ENCODE results near the gene TTLL13. TPM values are rescaled to one million over a fixed set of nuclear protein-coding genes. Genes with fewer than 3 reads are reported as not detected.

Gene TTLL13
- total RNA-seq, 1 experiment from 2014 or later: 1.0 TPM

GRCh38 chr15:90213818-90214204 lies 35.5 kb upstream of the TTLL13 start:
- DNase-seq (ENCODE audit: low read depth, low spot score): no peak
- RAD21 ChIA-PET (ENCODE audit: low non-redundant PET in 1 of 2, low total read pairs in 2 of 2, uncharacterized antibody in 2 of 2, unreplicated experiment in 2 of 2): interaction anchor here in 1 of 2 experiments (1.2 to 1.5 kb wide), 2 partner anchors 36 to 48 kb away, joined by 3 to 5 read pairs; partner anchors contain the start of gene TTLL13
- Histone ChIP-seq H3K9ac (ENCODE audit: low read length) (peak overlapping the region; percentile 74), H3K27me3 (ENCODE audit: insufficient read depth, low read length) (no peaks in the 10 kb centered on the region), H3K9me3 (ENCODE audit: control insufficient read depth in 1 of 2, insufficient read depth in 1 of 2, low read depth in 1 of 2, low read length in 2 of 2) (no peaks in the 10 kb centered on the region), H3K4me2 (ENCODE audit: low read length) (peak overlapping the region; percentile 85), H2AFZ (ENCODE audit: low read depth, low read length, poor library complexity, severe bottlenecking) (no peak overlapping the region), H3K4me3 (replicated peaks in 1 of 2; ENCODE audit: low read depth in 1 of 2, low read length in 2 of 2) (peak overlapping the region in 1 of 2 experiments; percentile 52; a peak in 1 of 4 replicates), H3K79me2 (ENCODE audit: insufficient read depth, low read length) (peaks cover 75% of the 10 kb centered on the region), H3K9me2 (ENCODE audit: insufficient read depth) (no peaks in the 10 kb centered on the region), H3K36me3 (ENCODE audit: control insufficient read depth in 1 of 2, insufficient read depth in 2 of 2, low read length in 2 of 2) (peaks cover 0 to 11% of the 10 kb centered on the region in 2 experiments; a peak in 1 of 4 replicates), H3K27ac (ENCODE audit: low read depth, low read length) (peak overlapping the region; percentile 99), H4K20me1 (ENCODE audit: insufficient read depth) (no peaks in the 10 kb centered on the region), H3K4me1 (ENCODE audit: control insufficient read depth in 1 of 2, insufficient read depth in 2 of 2, low read length in 2 of 2) (peaks cover 55 to 67% of the 10 kb centered on the region in 2 experiments)
- TF ChIP-seq, protein P1, sequence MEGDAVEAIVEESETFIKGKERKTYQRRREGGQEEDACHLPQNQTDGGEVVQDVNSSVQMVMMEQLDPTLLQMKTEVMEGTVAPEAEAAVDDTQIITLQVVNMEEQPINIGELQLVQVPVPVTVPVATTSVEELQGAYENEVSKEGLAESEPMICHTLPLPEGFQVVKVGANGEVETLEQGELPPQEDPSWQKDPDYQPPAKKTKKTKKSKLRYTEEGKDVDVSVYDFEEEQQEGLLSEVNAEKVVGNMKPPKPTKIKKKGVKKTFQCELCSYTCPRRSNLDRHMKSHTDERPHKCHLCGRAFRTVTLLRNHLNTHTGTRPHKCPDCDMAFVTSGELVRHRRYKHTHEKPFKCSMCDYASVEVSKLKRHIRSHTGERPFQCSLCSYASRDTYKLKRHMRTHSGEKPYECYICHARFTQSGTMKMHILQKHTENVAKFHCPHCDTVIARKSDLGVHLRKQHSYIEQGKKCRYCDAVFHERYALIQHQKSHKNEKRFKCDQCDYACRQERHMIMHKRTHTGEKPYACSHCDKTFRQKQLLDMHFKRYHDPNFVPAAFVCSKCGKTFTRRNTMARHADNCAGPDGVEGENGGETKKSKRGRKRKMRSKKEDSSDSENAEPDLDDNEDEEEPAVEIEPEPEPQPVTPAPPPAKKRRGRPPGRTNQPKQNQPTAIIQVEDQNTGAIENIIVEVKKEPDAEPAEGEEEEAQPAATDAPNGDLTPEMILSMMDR (IDR thresholded peaks at IDR 0.05 in 2 of 3, conservative IDR thresholded peaks at IDR 0.05 in 1 of 3; ENCODE audit: borderline replicate concordance in 1 of 3, insufficient read depth in 1 of 3, low read depth in 2 of 3, low read length in 2 of 3): no peak
- TF ChIP-seq EZH2phosphoT487 (IDR thresholded peaks at IDR 0.05; ENCODE audit: borderline replicate concordance): no peak
- TF ChIP-seq ZFX (IDR thresholded peaks at IDR 0.05): 0 out of 2 replicates have a peak, but pooled peaks have one; percentile 32
- no TSS peak for BruUV-seq (replicated peaks)
- POLR2A ChIA-PET: interaction anchor here (1.0 kb wide), 1 partner anchor 48 kb away, joined by 3 read pairs; no protein-coding TSS in a partner anchor
- intact Hi-C loops (cut with micrococcal nuclease): loop anchor here (1.0 to 10.0 kb wide), 2 partner anchors 49 to 469 kb away; no protein-coding TSS in a partner anchor
- ATAC-seq: 0 out of 2 replicates have a peak, but pooled peaks have one; percentile 3
- CTCF ChIA-PET: interaction anchor here (0.7 to 2.2 kb wide), 7 partner anchors 11 to 887 kb away, joined by 3 to 15 read pairs (median 5); partner anchors contain the start of genes CIB1 and GDPGP1

DNA sequence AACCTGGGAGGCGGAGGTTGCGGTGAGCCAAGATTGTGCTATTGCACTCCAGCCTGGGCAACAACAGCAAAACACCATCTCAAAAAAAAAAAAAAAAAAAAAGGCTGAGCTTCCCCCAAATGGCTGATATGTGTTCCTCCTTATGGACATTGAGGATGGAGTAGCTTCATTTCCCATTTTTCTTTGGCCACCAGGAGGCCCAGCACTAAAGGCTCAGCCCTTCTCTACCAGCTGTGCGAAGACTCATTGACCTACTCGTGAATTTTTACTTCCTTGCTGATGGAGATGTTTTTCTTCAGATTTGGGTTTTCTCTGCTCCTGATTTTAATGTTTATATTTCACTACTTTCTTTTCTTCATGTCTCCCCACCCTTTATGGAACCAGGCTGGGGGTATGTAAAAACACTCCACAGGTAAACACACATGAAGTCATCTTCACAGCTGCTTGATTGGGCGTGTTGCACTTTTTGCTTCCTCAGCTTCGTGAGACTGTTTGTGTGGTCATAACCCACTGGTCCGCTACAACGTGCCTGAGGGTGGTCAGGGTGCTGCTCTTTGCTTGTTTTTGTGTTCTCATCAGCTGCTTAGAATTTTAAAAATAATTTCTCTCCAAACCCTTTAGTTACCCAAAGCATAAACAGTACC lies 34.7 kb upstream of the TTLL13 start:
- H3K27ac ChIP-seq (ENCODE audit: low read depth, low read length): peak overlapping the region; percentile 99
- TF ChIP-seq REST (IDR thresholded peaks at IDR 0.05; ENCODE audit: low read depth) (no peak), ZNF274 (IDR thresholded peaks at IDR 0.05; ENCODE audit: low read depth, low read length) (no peak), YY1 (IDR thresholded peaks at IDR 0.05; ENCODE audit: extremely low read depth, insufficient replicate concordance, low read depth, low read length) (no peak)
- TF ChIP-seq, protein P1 (IDR thresholded peaks at IDR 0.05 in 2 of 3, conservative IDR thresholded peaks at IDR 0.05 in 1 of 3; ENCODE audit: borderline replicate concordance in 1 of 3, insufficient read depth in 1 of 3, low read depth in 2 of 3, low read length in 2 of 3): peak in 2 of 3 experiments; percentile 51 to 54; a peak in 4 of 6 replicates

More for the DNA sequence above, 34.7 kb upstream of the TTLL13 start:
- H3K4me2 ChIP-seq (ENCODE audit: low read length): peak overlapping the region; percentile 19
- ATAC-seq: no peak
- H2AFZ ChIP-seq (ENCODE audit: low read depth, low read length, poor library complexity, severe bottlenecking): no peak overlapping the region
- no peaks in the 10 kb centered on the region for H3K9me3 ChIP-seq (ENCODE audit: control insufficient read depth in 1 of 2, insufficient read depth in 1 of 2, low read depth in 1 of 2, low read length in 2 of 2)
- H3K27me3 ChIP-seq (ENCODE audit: insufficient read depth, low read length): no peaks in the 10 kb centered on the region
- CTCF ChIA-PET: interaction anchor here (0.7 to 2.2 kb wide), 10 partner anchors 11 to 886 kb away, joined by 3 to 15 read pairs (median 4); partner anchors contain the start of genes CIB1 and GDPGP1
- peaks cover 74% of the 10 kb centered on the region for H3K79me2 ChIP-seq (ENCODE audit: insufficient read depth, low read length)
- RAD21 ChIA-PET (ENCODE audit: low non-redundant PET in 1 of 2, low total read pairs in 2 of 2, uncharacterized antibody in 2 of 2, unreplicated experiment in 2 of 2): interaction anchor here (0.6 to 1.2 kb wide), 3 partner anchors 12 to 68 kb away, joined by 3 to 7 read pairs (median 3); partner anchors contain the start of gene TTLL13 (in 1 of the 2)
- H3K9ac ChIP-seq (ENCODE audit: low read length): no peak overlapping the region
- no peaks in the 10 kb centered on the region for H3K9me2 ChIP-seq (ENCODE audit: insufficient read depth)
- no peak for DNase-seq (ENCODE audit: low read depth, low spot score)
- BruUV-seq (replicated peaks): no TSS peak
- H3K36me3 ChIP-seq (ENCODE audit: control insufficient read depth in 1 of 2, insufficient read depth in 2 of 2, low read length in 2 of 2): peaks cover 0 to 11% of the 10 kb centered on the region in 2 experiments; a peak in 1 of 4 replicates
- H3K4me3 ChIP-seq (replicated peaks in 1 of 2; ENCODE audit: low read depth in 1 of 2, low read length in 2 of 2): no peak overlapping the region
- peaks cover 53 to 67% of the 10 kb centered on the region in 2 experiments for H3K4me1 ChIP-seq (ENCODE audit: control insufficient read depth in 1 of 2, insufficient read depth in 2 of 2, low read length in 2 of 2)
- intact Hi-C loops (cut with micrococcal nuclease): loop anchor here (10.0 kb wide), 1 partner anchor 470 kb away; no protein-coding TSS in a partner anchor
- no peaks in the 10 kb centered on the region for H4K20me1 ChIP-seq (ENCODE audit: insufficient read depth)
- POLR2A ChIA-PET: interaction anchor here (0.8 to 1.0 kb wide), 2 partner anchors 19 to 47 kb away, joined by 3 read pairs; partner anchors contain the start of gene GDPGP1
